B cell (primary cell): ENCODE data around the gene SMG7. TPM values are rescaled to one million over a fixed set of nuclear protein-coding genes. Genes with fewer than 3 reads are reported as not detected.

ENCODE experiments used
- ATAC-seq: fragments of 200-7000 bp; cut with Tn5 transposase; one replicate; pipeline ENCODE4 v1.10.0; 2021; ENCODE audit warnings: low read depth, mild to moderate bottlenecking, moderate number of reproducible peaks, moderate library complexity
- CTCF ChIA-PET: fragments of 350-600 bp; sonication (Branson Sonifier 250); formaldehyde crosslinking; loops from one replicate; lab custom pipeline; 2021; ENCODE audit warnings: antibody characterized with exemption, inconsistent platforms; lab: Charles Lee
- POLR2A ChIA-PET: fragments of 350-600 bp; sonication (Branson Sonifier 250); formaldehyde crosslinking; loops from one replicate; lab custom pipeline; 2021; ENCODE audit warnings: antibody characterized with exemption; lab: Charles Lee
- DNase-seq: peaks from one replicate; pipeline ENCODE4 v3.0.0; 2013
- H2AFZ ChIP-seq: 2 replicates; pipeline ENCODE4 v1.6.1; 2012; ENCODE audit warnings: mild to moderate bottlenecking, low read depth, low read length; ENCODE audit not compliant: insufficient read depth, poor library complexity, severe bottlenecking
- H3K27ac ChIP-seq, 2 donors: 1 replicate in 1 of 2; 2 replicates in 1 of 2; pipeline ENCODE4 v1.5.1; 2012 to 2013; ENCODE audit warnings: low read length in 2 of 2, mild to moderate bottlenecking in 2 of 2, moderate library complexity in 1 of 2
- H3K27me3 ChIP-seq, 4 experiments: fragments of 200-600 bp in 1 of 4; sonication (generic) in 1 of 4; replicated peaks in 1 of 4; 1 replicate in 2 of 4; 2 replicates in 2 of 4; pipeline versions ENCODE4 v1.6.1 to v1.7.0; 2013 to 2016; ENCODE audit warnings: low read length in 3 of 4, mild to moderate bottlenecking in 2 of 4, mixed read lengths in 1 of 4, moderate library complexity in 1 of 4; ENCODE audit not compliant: insufficient read depth in 4 of 4, control insufficient read depth in 3 of 4; ENCODE audit errors: control extremely low read depth in 1 of 4
- H3K36me3 ChIP-seq, 2 experiments: replicated peaks in 1 of 2; 1 replicate in 1 of 2; 2 replicates in 1 of 2; pipeline versions ENCODE4 v1.6.1 to v1.7.1; 2013; ENCODE audit warnings: low read length in 1 of 2; ENCODE audit not compliant: insufficient read depth in 2 of 2, control insufficient read depth in 1 of 2; ENCODE audit errors: control extremely low read depth in 1 of 2, extremely low read depth in 1 of 2
- H3K4me1 ChIP-seq, 2 donors: fragments of 200-600 bp in 1 of 2; sonication (generic) in 1 of 2; 1 replicate in 1 of 2; 2 replicates in 1 of 2; pipeline versions ENCODE4 v1.5.1 to v1.6.1; 2013 to 2017; ENCODE audit warnings: low read length in 2 of 2; ENCODE audit not compliant: control insufficient read depth in 2 of 2, insufficient read depth in 2 of 2
- H3K4me2 ChIP-seq: replicated peaks from 2 replicates; pipeline ENCODE3; 2012; ENCODE audit warnings: mild to moderate bottlenecking, low read depth, low read length; ENCODE audit not compliant: poor library complexity, severe bottlenecking
- H3K4me3 ChIP-seq, 5 experiments: fragments of 200-600 bp in 1 of 5; sonication (generic) in 1 of 5; 1 replicate in 3 of 5; 2 replicates in 2 of 5; pipeline versions ENCODE4 v1.5.1 to v1.7.0; 2011 to 2016; ENCODE audit warnings: low read length in 4 of 5, mild to moderate bottlenecking in 4 of 5, low read depth in 2 of 5, control low read depth in 1 of 5, moderate library complexity in 1 of 5; ENCODE audit not compliant: insufficient read depth in 1 of 5; ENCODE audit errors: control extremely low read depth in 1 of 5, extremely low read depth in 1 of 5
- H3K79me2 ChIP-seq: fragments of 200-600 bp; sonication (generic); one replicate; pipeline ENCODE4 v1.6.0; 2016; ENCODE audit warnings: low read length; ENCODE audit not compliant: control insufficient read depth, insufficient read depth
- H3K9ac ChIP-seq: fragments of 200-600 bp; sonication (generic); 2 replicates; pipeline ENCODE4 v1.6.1; 2017; ENCODE audit warnings: mild to moderate bottlenecking, low read length, moderate library complexity
- H3K9me3 ChIP-seq, 3 donors: one replicate each; pipeline versions ENCODE4 v1.6.1 to v1.7.1; 2013; ENCODE audit warnings: low read length in 2 of 3; ENCODE audit not compliant: control insufficient read depth in 2 of 3, insufficient read depth in 1 of 3; ENCODE audit errors: control extremely low read depth in 1 of 3
- H4K20me1 ChIP-seq: 2 replicates; pipeline ENCODE4 v1.6.0; 2012; ENCODE audit warnings: mild to moderate bottlenecking, low read length; ENCODE audit not compliant: insufficient read depth, control insufficient read depth, poor library complexity, severe bottlenecking
- H3K27ac Mint-ChIP-seq: one replicate; pipeline ENCODE4 v1.8.0; 2021; ENCODE audit warnings: mixed read lengths
- H3K27me3 Mint-ChIP-seq: one replicate; pipeline ENCODE4 v1.8.0; 2021; ENCODE audit warnings: mixed read lengths
- H3K4me1 Mint-ChIP-seq: one replicate; pipeline ENCODE4 v1.8.0; 2021; ENCODE audit warnings: mixed read lengths
- H3K4me3 Mint-ChIP-seq: one replicate; pipeline ENCODE4 v1.8.0; 2021; ENCODE audit warnings: mixed read lengths
- H3K9me3 Mint-ChIP-seq: one replicate; pipeline ENCODE4 v1.8.0; 2022; ENCODE audit warnings: mixed read lengths; ENCODE audit not compliant: insufficient read depth
- EZH2 ChIP-seq: IDR thresholded peaks from 2 replicates; pipeline ENCODE4 v1.6.1; 2012; ENCODE audit warnings: borderline replicate concordance, low read depth, mild to moderate bottlenecking, moderate library complexity, low read length; ENCODE audit not compliant: insufficient read depth, poor library complexity, severe bottlenecking
- WGBS: methylation state at CpG from one replicate; pipeline ENCODE4 v1.1.5; 2013; ENCODE audit warnings: missing lambda C conversion rate; ENCODE audit not compliant: insufficient coverage; 5-methylcytosine and 5-hydroxymethylcytosine counted together
- intact Hi-C: fragments of 100-400 bp; cut with micrococcal nuclease; formaldehyde crosslinking; loops from one replicate; pipeline ENCODE4 v1.10.0; 2022
- polyA plus RNA-seq: library from polyadenylated mRNA; depleted of rRNA; stranded (reverse); fragments of >200 nt; gene quantifications from 2 replicates; pipeline ENCODE4 v1.2.3, GENCODE V29; 2012
- total RNA-seq, 2 donors: library from RNA; stranded (reverse); fragments of 120-200 nt in 1 of 2; gene quantifications; 1 replicate in 1 of 2; 2 replicates in 1 of 2; pipeline versions ENCODE4 v1.2.3 to v1.2.4, GENCODE V29; 2013 to 2022
- TF ChIP-seq, protein P1 (sequence below): fragments of 200-600 bp; IDR thresholded peaks from one replicate; pipeline ENCODE4 v1.8.0; 2022; ENCODE audit warnings: antibody characterized with exemption, mild to moderate bottlenecking

The SMG7 gene
- total and polyA plus RNA-seq, 2 donors (not counting 1 experiment from before 2014, with no cell fraction given): 20.8 to 73.3 TPM

DNA sequence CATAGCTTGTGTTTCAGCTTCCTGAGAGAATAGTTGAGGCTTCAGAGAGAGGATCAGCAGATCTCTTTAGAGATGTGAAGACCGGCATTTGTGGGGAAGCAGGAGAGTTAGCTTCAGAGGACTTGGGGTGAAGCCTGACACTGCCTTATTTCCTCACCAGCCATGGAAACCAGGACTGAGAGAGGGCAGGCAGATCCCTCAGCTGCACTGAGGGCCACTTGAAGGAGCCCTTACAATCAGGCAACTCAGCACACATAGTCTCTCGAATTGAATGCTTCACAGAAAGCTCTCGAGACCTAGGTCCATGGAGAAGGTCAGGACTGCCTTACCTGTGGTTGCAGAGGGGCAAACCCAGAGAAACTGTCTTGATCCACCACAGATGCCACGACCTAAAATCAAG lies 98.2 kb downstream of the SMG7 start:
- Mint-ChIP-seq H3K9me3 (no peaks in the 10 kb centered on the region), H3K27ac (no peak overlapping the region), H3K4me1 (peaks cover 28% of the 10 kb centered on the region), H3K27me3 (no peaks in the 10 kb centered on the region), H3K4me3 (no peak overlapping the region)
- Histone ChIP-seq H3K27me3 (no peaks in the 10 kb centered on the region), H4K20me1 (no peaks in the 10 kb centered on the region), H3K9me3 (no peaks in the 10 kb centered on the region), H3K36me3 (peaks cover 5 to 27% of the 10 kb centered on the region in 2 experiments), H3K4me2 (no peak overlapping the region), H2AFZ (no peak overlapping the region), H3K79me2 (no peaks in the 10 kb centered on the region), H3K4me1 (peaks cover 20 to 23% of the 10 kb centered on the region in 2 donors), H3K9ac (no peak overlapping the region), H3K4me3 (no peak overlapping the region), H3K27ac (no peak overlapping the region)
- no peak for TF ChIP-seq EZH2
- TF ChIP-seq, protein P1, sequence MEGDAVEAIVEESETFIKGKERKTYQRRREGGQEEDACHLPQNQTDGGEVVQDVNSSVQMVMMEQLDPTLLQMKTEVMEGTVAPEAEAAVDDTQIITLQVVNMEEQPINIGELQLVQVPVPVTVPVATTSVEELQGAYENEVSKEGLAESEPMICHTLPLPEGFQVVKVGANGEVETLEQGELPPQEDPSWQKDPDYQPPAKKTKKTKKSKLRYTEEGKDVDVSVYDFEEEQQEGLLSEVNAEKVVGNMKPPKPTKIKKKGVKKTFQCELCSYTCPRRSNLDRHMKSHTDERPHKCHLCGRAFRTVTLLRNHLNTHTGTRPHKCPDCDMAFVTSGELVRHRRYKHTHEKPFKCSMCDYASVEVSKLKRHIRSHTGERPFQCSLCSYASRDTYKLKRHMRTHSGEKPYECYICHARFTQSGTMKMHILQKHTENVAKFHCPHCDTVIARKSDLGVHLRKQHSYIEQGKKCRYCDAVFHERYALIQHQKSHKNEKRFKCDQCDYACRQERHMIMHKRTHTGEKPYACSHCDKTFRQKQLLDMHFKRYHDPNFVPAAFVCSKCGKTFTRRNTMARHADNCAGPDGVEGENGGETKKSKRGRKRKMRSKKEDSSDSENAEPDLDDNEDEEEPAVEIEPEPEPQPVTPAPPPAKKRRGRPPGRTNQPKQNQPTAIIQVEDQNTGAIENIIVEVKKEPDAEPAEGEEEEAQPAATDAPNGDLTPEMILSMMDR: no peak
- no peak for DNase-seq
- POLR2A ChIA-PET: no interaction called here
- CTCF ChIA-PET: interaction anchor here (2.1 kb wide), 1 partner anchor 9 kb away, joined by 7 read pairs; no protein-coding TSS in a partner anchor
- intact Hi-C loops: no loop called here
- ATAC-seq: no peak
- 100% methylated on average over 3 of the region's 4 CpGs for WGBS

- H3K36me3 ChIP-seq: peaks cover 5 to 28% of the 10 kb centered on the region in 2 experiments
- POLR2A ChIA-PET: no interaction called here
Measured at GRCh38 chr1:183571678-183572268, 99.5 kb downstream of the SMG7 start.

More at GRCh38 chr1:183571678-183572268, 99.5 kb downstream of the SMG7 start:
- Mint-ChIP-seq H3K27ac (no peak overlapping the region), H3K4me1 (peaks cover 23% of the 10 kb centered on the region), H3K27me3 (no peaks in the 10 kb centered on the region), H3K4me3 (no peak overlapping the region), H3K9me3 (no peaks in the 10 kb centered on the region)
- H3K4me3 ChIP-seq: no peak overlapping the region
- H3K27ac ChIP-seq: no peak overlapping the region
- CTCF ChIA-PET: no interaction called here
- H3K9me3 ChIP-seq: no peaks in the 10 kb centered on the region
- H3K4me1 ChIP-seq: peaks cover 18 to 20% of the 10 kb centered on the region in 2 donors
- DNase-seq (no peak), ATAC-seq (no peak)
- no peaks in the 10 kb centered on the region for H4K20me1 ChIP-seq
- TF ChIP-seq, protein P1: no peak
- no peak for TF ChIP-seq EZH2
- H3K27me3 ChIP-seq: no peaks in the 10 kb centered on the region
- no peak overlapping the region for H3K4me2 ChIP-seq
- H3K79me2 ChIP-seq: no peaks in the 10 kb centered on the region
- intact Hi-C loops: no loop called here
- no peak overlapping the region for H2AFZ ChIP-seq
- WGBS: 80% methylated on average over 1 of the region's 4 CpGs
- no peak overlapping the region for H3K9ac ChIP-seq
